Central memory CD4-positive, alpha-beta T cell (primary cell): Measurements from ENCODE around the gene CTNNA2.

Experiments
- DNase-seq: peaks from one replicate; pipeline ENCODE4 v3.0.0; 2022

CTNNA2 gene

GRCh38 chr2:80438686-80439085 is 925.8 kb downstream of the CTNNA2 start:
- DNase-seq = no peak

- DNase-seq = no peak
Observed at GRCh38 chr2:80454628-80455027, 941.8 kb downstream of the CTNNA2 start.

- no peak for DNase-seq
Observed at GRCh38 chr2:80459028-80459427, 946.2 kb downstream of the CTNNA2 start.

- no peak for DNase-seq
Observed at GRCh38 chr2:80461505-80462197, 948.8 kb downstream of the CTNNA2 start.

- no peak for DNase-seq
Observed at GRCh38 chr2:80462654-80463053, 949.8 kb downstream of the CTNNA2 start.

- DNase-seq = no peak
Observed at GRCh38 chr2:80464275-80464674, 951.4 kb downstream of the CTNNA2 start.

- DNase-seq = no peak
Observed at GRCh38 chr2:80467262-80467811, 954.5 kb downstream of the CTNNA2 start.

GRCh38 chr2:80469428-80469827 is 956.6 kb downstream of the CTNNA2 start:
- DNase-seq = no peak

- DNase-seq = no peak
Observed at GRCh38 chr2:80473069-80473468, 960.2 kb downstream of the CTNNA2 start.

- DNase-seq = no peak
Observed at GRCh38 chr2:80473796-80474195, 960.9 kb downstream of the CTNNA2 start.

GRCh38 chr2:80475970-80476369 is 963.1 kb downstream of the CTNNA2 start:
- DNase-seq = no peak

- DNase-seq = no peak
Observed at GRCh38 chr2:80476535-80477117, 963.8 kb downstream of the CTNNA2 start.

- DNase-seq = no peak
Observed at GRCh38 chr2:80482276-80482675, 969.4 kb downstream of the CTNNA2 start.

GRCh38 chr2:80489717-80490116 is 976.9 kb downstream of the CTNNA2 start:
- DNase-seq = no peak

GRCh38 chr2:80490964-80491363 is 978.1 kb downstream of the CTNNA2 start:
- DNase-seq = no peak

GRCh38 chr2:80496346-80496745 is 983.5 kb downstream of the CTNNA2 start:
- no peak for DNase-seq

- no peak for DNase-seq
Observed at GRCh38 chr2:80496775-80497174, 983.9 kb downstream of the CTNNA2 start.

- no peak for DNase-seq
Observed at GRCh38 chr2:80499095-80499494, 986.2 kb downstream of the CTNNA2 start.

- DNase-seq = no peak
Observed at GRCh38 chr2:80501874-80502624, 989.2 kb downstream of the CTNNA2 start.

GRCh38 chr2:80506563-80506962 is 993.7 kb downstream of the CTNNA2 start:
- DNase-seq = no peak

GRCh38 chr2:80510716-80511115 is 997.9 kb downstream of the CTNNA2 start:
- no peak for DNase-seq

- DNase-seq = no peak
Observed at GRCh38 chr2:80515964-80516363, 1003.1 kb downstream of the CTNNA2 start.

- no peak for DNase-seq
Observed at GRCh38 chr2:80517316-80517715, 1004.5 kb downstream of the CTNNA2 start.
